SIG-M5 (cell line): ENCODE results near the gene MEAF6.
"Not testable (repeated sequence)": the region's sequence is repeated elsewhere in the genome, so short reads cannot be mapped to it uniquely, and the experiment has no call there.

Experiments used
- DNase-seq: peaks from one replicate; lab custom pipeline; 2025; lab: John Stamatoyannopoulos, UW

MEAF6 gene

GRCh38 chr1:37514350-37515184 is at the start of gene MEAF6:
TSS of gene MEAF6 (minus strand) at chr1:37514766. CDS start at chr1:37514746, 20 bp downstream.
- no peak for DNase-seq

GRCh38 chr1:37562984-37563383 is 48.4 kb upstream of the MEAF6 start:
- DNase-seq: no peak

GRCh38 chr1:37561133-37562132 is 46.9 kb upstream of the MEAF6 start:
- DNase-seq: no peak

GRCh38 chr1:37560401-37561132 is 46.0 kb upstream of the MEAF6 start:
- DNase-seq: no peak

- DNase-seq: not testable (repeated sequence)
Measured at GRCh38 chr1:37559957-37560379, 45.4 kb upstream of the MEAF6 start.

- DNase-seq: no peak
Measured at GRCh38 chr1:37559080-37559479, 44.5 kb upstream of the MEAF6 start.

- DNase-seq: no peak
Measured at GRCh38 chr1:37558411-37558810, 43.8 kb upstream of the MEAF6 start.

GRCh38 chr1:37557402-37557801 is 42.8 kb upstream of the MEAF6 start:
- no peak for DNase-seq

GRCh38 chr1:37556712-37557196 is 42.2 kb upstream of the MEAF6 start, which contains the start of gene DNALI1:
TSS of gene DNALI1 (plus strand) at chr1:37556940. CDS start at chr1:37556995, 55 bp downstream.
- DNase-seq: no peak

GRCh38 chr1:37553927-37554808 is 39.6 kb upstream of the MEAF6 start, which contains the start of gene SNIP1:
TSS of gene SNIP1 (minus strand) at chr1:37554293. CDS start at chr1:37554229, 64 bp downstream.
- DNase-seq: peak; percentile 62

GRCh38 chr1:37553598-37553926 is 39.0 kb upstream of the MEAF6 start:
- DNase-seq: no peak

GRCh38 chr1:37549341-37549740 is 34.8 kb upstream of the MEAF6 start:
- DNase-seq: no peak

- DNase-seq: no peak
Measured at GRCh38 chr1:37545019-37545418, 30.5 kb upstream of the MEAF6 start.

GRCh38 chr1:37544530-37544929 is 30.0 kb upstream of the MEAF6 start:
- DNase-seq: no peak

- no peak for DNase-seq
Measured at GRCh38 chr1:37540036-37540785, 25.6 kb upstream of the MEAF6 start.

GRCh38 chr1:37539154-37539553 is 24.6 kb upstream of the MEAF6 start:
- DNase-seq: not testable (repeated sequence)

GRCh38 chr1:37537378-37537777 is 22.8 kb upstream of the MEAF6 start:
- DNase-seq: no peak

GRCh38 chr1:37533317-37534093 is 18.9 kb upstream of the MEAF6 start:
- no peak for DNase-seq
